Cerebellar cortex (tissue), 1 donor: ENCODE results near the gene NTM.
A peak's percentile ranks its signal among the peaks of the same experiment; 100 is the strongest.

Experiments
- DNase-seq: peaks from one replicate; pipeline ENCODE4 v3.0.0-alpha.2; 2015; ENCODE audit warnings: low spot score

Gene NTM

DNA sequence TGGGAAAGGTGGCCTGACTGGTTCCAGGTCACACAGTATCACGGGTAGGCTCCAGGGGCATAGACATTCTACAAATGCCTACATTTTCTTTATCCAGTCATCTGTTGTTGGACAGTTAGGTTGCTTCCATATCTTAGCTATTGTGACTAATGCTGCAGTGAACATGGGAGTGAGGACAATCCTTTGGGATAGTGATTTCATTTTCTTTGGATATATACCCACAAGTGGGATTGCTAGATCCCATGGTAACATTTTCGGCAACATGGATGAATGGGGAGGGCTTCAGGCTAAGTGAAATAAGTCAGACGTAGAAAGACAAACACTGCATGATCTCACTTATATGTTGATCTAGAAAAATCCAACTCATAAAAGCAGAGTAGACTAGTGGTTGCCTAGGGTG lies 744.3 kb downstream of the NTM start:
- no peak for DNase-seq

DNA sequence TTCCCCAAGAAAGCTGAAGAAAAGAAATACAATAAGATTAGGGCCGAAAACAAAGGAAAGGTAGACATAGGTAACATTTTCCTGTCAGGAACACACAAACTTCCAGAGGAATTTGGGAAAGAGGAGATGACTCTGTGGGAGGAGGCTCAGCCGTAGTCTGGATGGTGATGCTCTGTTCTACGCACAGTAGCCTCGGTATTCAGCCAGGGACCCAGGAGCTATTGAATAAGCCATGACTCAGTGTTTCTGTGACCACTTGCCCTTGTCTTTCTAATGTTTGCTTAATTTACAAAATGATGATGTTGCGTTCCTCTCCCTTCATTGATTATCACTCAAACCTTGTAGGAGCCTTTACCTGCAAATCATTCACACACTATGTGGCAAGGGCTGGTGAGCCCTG lies 745.0 kb downstream of the NTM start:
- DNase-seq, result no peak

DNA sequence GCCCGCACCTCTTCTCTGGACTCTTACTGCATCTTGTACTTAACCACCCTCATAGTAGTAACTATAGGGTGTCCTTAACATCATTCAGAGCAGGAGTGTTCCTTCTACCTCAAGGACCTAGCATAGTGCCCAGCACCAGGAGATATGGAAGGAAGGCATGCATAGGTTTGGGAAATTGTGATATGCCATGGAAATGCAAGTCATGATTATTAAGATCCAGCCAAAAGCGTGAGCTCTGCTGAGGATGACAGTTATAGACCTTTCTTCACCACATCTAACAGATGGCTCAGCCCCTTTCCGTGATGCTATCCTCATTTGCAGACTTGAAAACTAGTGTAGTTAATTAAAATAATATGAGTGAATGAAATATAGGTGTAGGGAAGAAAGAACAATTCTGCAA lies 746.1 kb downstream of the NTM start:
- no peak for DNase-seq

DNA sequence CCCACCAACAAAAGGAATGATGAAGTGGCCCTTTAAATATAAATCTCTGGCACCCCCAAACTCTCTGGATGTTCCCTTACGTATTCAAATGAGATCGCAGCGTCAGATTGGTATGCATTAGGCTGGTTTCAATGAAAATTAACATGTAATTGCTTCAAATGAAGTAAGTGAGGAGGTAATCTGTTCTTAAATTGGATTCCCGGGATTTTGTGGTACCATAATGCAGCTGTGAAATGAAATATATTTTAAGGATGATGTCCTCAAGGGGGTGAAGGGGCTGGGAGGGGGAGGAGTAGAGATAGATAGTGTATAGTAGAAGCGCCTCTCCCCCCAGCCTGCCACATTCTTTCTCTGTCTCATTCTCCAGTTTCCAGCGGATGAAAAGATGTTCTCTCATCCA lies 748.2 kb downstream of the NTM start:
- DNase-seq, result no peak

DNA sequence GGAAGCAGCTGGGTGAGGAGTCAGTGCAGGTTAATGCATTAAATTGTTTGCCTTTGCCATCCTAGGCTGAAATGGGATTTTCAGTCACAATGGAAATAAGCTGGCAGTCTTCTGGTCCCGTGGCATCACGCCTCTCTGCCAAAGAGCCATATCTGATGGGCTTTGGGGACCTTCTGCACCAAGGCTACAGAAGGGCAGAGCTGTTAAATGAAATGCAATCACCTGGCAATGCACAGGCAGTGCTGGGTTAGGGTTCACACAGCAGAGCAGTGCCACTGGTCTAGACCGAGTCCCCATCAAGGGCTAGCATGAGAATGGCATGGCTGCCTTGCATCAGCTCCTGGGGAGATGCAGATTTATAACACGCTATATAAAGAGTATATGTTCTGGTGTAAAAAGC lies 749.2 kb downstream of the NTM start:
- DNase-seq, result no peak

DNA sequence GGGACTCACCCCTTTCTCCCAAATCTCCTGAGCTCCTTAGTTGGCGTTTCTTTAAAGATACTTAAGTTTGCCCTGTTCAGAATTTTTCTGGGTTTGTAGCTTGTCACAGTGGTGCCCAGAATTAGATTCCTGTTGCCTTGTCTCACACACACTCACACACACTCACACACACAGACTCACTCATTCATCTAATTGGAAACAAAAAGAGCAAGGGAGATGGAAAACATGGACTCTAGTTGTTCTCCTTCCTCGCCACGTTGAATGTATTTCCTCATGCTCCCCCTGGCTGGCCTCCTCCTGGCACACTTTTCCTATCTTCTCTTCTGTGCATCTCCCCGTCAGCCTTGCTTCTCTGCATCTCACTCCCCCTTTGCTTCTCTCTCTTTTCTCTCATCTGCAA lies 752.3 kb downstream of the NTM start:
- no peak for DNase-seq

DNA sequence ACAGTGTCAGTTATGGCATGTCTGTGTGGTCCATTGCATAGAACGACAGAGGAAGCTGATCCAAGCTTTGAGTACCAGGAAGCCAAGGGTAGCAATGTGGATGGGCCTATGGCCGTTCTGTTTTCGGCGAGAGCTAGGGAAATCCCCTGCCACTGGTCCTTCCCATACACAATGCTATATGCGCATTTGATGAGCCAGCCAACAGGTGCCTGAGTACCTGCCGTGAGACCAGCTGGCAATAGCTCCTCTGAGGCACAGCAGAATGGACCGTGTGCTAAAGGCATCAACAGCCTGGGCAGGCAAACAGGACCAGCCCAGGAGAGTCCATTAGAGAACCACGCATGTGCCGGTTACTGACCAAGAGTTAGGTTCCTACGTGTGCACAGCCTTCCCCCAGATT lies 753.0 kb downstream of the NTM start:
- DNase-seq, result peak; percentile 93

DNA sequence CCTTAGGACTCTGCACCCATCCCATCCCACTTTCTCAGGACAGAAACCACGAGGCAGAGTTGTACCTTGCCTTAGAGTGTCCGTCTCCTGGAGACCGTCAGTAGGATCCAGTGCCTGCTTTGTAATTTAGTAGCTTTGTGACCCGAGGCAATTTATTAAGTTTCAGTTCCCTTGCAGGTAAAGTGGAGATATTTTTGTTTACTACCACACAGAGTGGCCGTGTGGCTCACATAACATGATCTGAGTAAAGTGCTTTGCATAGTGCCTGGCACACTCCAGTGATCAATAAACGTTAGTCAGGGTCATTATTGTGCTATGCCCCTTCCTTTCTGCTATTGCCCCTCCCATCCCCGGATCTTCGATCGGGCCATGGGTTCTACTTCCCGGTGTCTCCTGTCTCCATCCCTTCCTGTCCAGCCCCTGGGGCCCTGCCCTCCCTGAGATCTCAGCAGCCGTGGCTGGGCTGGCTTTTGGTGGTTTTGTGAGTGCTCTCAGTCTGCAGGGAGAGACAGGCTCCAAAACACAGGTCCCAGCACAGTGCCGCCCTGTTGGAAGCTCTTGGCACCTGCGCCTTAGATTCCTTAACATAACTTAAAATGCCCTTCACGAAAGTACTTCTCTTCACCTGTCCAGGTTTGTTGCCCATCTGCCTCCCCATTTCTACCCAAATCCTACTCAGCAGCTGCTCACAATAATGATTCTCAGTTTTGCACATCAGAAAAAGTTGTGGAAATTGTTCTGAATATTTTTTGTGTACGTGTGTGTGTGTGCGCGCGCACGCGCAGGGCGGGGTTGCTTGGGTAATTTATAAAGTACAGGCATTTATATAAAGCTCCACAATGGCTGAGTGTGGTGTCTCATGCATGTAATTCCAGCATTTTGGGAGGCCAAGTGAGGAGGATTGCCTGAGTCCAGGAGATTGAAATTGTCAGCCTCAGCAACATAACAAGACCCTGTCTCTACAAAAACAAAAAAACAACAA lies 753.7 kb downstream of the NTM start:
- DNase-seq, result no peak

DNA sequence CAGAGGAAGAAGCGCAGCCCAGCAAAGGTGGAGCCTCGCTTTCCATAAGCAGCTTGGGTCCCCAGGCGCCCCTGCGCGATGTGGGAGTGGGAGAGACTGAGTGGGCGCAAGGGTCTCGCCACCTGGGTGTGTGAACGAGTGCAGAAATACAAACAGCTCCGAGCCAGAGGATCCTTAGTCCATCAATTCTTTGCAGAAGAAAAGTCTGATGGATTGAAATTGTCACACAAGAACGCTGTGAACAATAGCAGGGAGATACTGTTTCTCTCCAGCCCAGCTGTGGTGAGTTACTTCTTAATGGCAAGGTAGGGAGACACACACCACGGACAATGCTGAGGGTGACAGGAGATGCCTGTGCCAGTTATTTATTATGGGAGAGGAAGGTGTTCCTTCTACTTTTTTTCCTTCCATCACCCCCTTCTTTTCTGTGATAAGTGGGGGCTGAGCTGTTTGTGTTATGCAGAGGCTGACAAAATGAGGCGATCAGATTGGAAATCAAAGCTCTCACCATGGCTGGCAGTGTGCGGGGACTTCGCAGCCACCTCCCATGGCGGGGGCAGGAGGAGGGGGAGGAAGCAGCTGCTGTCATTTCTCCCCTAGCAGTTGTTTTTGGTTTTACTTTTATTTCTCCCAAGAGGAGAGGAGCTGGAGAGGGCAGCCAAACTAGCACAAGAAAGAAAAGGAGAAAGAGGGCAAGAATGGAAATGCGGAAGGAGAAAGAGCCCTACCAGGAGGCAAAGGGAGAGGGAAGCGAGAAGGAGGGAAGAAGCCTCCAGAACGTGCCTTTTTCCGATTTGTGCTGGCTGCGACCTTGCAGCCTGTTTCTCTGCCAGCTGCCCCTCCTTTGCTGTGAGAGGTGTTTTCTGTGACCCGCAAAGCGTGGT lies 755.8 kb downstream of the NTM start:
- no peak for DNase-seq

DNA sequence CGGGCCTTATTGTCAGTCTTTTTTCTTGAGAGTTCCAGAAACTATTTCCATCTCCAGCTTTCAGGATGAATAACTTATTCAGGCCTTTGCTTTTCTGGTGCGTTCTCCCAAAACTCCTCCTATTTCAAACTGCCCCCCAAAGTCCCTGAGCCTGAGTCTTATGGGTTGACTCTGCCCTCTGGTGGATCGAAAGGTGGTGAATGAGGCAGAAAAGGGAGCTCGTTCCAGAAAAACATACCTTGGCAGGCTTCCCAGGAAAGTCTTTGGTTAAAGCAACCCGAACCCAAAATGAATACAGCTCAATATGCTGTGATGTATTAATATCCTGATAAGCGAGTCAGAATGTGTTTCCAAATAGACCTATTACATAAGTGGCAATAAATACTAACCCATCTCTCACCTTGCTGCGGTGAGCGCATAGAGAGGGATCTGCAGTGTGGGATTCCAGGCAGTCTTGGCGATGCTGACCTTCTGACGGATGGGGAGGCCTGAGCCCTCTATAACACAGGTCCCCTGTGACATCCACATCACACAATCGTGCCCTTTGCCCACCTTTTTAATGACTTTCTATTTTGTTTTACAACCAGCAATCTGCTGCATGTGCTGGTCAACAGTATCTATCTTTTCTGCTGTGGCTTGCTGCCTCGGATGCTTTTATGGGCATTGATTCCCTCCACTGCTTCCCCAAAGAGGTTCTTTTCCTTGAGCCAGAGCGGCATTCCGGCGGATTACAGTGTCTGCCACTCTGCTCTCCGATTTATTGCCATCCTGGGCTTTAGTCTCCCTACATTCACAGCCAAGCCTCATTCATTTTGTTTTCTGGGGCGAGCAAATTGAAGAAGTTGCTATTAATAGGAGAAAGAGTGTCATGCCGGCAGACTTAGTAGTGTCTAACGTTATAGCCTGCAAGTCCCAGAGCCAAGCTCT lies 756.8 kb downstream of the NTM start:
- peak; percentile 95 for DNase-seq

DNA sequence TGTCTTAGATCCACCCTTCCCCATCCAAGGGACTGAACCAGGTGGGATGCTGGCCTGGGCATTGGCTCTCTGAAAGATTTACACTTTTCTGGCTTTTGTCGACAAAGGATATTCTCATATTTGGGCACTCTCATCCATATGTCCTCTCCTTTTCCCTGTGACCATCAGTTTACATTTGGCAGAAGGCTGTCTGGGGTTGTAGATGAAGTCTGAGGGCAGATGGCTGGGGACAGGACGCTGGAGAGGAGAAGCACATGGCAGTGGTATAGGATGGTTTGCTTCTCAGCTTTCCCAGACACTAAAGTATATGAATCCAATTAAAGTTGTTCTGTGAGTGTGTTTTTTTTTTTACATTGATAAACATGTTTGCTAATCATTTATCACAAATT lies 757.5 kb downstream of the NTM start:
- no peak for DNase-seq

DNA sequence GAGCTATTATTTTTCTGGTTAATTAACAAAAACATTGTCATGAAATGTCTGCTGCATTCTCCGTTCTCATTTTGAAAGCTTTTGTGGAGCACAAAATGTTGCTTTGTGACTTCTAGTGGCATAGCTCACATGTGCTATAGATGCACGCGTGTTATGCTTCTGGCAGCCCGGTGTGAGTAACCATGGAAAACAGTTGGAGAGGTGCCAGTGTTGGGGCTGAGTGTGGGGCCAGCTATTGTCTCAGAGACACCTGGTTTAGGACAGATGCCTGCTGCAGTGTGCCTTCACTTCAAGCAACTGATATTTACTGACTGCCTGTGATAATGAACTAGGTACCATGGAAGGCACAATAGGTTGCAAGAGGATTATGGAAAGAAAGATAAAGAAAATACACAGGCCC lies 760.6 kb downstream of the NTM start:
- peak; percentile 62 for DNase-seq

DNA sequence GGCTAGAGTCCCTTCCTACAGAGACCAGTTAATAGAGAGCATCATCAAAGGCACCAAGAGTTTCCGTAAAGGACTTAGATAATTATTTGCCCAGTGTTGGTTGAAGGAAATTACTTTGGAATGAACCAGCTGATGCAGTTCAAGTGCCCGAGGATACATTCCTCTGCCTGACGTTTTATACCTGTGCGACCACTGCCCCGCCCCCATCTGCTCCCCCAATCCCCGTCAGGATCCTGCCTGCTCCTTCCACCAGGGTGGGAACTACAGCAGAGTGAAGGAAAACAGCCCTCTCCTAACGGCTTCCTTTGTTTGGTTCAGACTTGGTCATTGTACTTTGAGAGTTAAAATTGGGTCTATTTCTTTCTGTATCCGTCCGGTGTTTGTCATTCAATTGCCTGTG lies 761.5 kb downstream of the NTM start:
- DNase-seq, result no peak

DNA sequence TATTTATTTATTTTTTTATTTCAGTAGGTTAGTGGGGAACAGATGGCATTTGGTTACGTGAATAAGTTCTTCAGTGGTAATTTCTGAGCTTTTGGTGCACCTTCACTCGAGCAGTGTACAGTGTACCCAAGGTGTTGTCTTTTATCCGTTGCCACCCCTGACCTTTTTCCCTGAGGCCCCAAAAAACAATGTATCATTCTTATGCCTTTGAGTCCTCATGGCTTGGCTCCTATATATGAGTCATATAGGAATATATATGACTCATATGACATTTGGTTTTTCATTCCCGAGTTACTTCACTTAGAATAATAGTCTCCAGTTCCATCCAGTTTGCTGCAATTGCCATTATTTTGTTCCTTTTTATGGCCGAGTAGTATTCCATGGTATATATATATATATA lies 763.9 kb downstream of the NTM start:
- no peak for DNase-seq

DNA sequence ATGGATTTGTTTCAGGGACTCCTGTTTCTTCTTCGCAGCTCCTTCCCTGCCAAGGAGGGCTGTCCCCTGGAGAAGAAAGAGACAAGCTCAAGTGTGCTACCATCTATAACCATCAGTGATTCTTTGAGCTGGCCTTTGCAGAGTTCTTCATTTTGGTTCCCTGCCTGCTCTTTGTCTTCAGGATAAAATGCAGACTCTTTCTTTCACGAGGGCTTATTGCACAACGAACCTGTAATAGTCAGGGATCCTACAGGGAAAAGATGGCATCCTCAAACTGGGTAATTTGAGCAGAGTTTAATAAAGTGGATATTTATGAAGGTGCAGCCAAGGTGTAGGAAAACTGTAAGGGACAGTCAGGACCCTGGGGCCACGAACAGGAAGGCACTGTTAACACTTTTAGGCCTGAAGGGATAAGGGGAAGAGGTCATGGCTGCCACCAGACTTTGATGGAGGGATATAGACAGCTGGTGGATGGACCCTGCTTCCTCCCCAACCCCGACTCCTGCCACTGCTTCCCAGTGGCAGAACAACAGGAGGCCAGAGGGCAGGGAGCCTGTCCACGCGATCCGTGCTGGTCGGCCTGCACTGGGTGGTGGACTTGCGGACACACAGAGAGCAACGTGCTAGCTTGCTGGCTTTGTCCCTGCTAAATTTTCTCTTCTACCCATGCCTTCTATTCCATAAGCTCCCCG lies 767.0 kb downstream of the NTM start:
- no peak for DNase-seq

DNA sequence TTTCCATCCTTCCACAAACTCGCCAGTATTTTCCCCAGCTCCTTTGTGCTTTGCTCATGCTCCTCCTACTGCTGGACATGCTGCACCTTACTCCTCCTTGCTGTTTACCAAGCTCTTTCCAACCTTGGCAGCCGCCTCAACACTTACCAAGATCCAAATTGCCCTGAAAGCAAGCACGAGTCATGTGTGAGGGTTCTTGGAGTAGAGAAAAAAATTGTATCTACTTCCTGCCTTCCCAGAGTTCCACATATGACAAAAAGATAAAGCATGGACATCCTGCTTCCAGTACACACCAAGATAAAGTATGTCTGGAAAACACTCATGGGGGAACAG lies 767.5 kb downstream of the NTM start:
- peak; percentile 73 for DNase-seq

DNA sequence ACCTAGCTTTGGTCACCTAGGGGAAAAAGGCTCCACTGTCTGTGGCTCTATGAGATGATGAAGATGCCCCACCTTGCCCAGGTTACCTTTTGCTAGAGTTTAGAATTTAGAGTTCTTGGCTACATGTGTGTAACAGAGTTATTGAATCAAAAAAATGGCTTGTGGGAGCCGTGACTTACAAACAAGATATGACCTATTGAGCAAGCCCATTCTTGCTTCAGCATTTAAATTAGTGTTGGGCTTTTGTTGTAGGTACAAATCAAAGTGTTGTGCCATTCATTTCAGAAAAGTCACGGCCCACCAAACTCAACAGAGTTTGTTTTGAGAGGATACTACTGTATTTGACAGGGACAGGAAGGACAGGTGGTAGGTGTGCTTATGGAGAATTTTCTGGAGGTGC lies 768.8 kb downstream of the NTM start:
- DNase-seq, result no peak

DNA sequence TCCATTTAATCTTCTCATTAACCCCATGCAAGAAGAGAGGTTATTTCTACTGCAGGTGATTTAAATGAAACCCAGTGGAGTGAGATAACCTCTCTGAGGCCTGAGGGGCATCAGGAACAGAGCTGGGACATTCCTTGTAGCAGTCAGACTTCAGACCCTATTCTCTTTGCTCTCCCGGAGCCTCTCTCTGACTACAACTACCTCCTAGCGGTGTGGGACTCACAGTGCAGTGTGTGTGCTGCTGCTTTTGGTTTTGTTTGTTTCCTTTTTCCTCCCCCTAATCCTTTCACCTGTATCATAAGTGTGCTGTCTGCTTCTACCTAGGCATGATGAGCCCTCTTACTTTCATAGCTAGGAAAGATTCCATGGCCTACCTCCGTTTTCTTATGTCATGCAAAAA lies 769.6 kb downstream of the NTM start:
- DNase-seq, result no peak

DNA sequence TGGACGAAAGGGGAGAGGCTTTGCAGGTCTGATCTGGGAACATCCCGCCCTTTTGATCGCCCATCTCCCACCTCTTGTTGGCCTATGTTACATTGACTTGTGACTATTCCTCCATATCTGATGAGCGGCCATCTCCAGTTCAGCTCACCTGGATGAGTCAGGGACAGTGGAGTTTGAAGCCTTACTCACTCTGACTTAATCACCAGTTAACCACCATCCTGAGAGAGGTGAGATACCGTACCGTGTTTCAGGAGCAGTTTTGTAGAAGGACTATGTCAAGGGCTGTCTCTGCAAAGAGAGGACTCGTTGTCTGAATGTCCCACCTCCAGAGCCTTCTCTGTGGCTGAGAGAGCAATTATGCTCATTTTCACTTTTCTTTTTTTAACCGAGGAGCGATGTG lies 771.7 kb downstream of the NTM start:
- no peak for DNase-seq

DNA sequence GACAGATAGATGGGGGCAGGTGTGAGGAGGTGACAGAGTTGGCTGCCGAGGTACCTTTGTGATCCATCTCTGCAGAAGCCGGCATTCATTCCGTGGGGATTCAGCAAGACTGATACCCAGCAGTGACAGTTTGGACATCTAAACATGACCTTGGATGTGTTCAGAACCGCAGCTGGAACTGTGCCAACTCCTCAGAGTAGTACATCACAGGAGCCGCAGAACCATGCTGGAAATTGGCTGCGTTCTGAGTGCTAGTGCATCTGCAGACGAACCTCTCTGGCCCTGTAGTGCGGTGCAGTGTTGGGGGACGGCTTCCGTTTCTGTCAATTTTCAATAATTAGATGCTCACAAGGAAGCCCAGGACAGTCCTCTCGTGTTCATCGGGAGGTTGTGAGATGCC lies 772.1 kb downstream of the NTM start:
- peak; percentile 77 for DNase-seq

DNA sequence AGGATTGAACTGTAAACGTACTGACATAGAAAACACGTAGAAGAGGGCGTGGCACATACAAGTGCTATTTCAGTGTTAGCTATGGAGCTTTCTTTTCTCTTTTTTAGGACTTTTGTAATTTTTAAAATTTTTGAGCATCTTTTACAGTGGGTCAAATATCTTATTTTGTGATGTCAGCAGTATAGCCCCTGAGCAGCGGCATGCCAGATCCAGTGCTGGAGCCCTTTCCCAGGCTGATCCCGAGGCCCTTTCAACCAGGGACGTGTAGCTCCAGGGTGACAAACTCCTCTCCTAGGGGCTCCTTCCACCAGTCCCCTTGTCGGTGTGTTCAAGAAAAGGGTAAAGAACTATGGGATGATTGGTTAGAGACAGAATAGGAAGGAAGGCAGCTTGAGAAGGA lies 777.0 kb downstream of the NTM start:
- no peak for DNase-seq

DNA sequence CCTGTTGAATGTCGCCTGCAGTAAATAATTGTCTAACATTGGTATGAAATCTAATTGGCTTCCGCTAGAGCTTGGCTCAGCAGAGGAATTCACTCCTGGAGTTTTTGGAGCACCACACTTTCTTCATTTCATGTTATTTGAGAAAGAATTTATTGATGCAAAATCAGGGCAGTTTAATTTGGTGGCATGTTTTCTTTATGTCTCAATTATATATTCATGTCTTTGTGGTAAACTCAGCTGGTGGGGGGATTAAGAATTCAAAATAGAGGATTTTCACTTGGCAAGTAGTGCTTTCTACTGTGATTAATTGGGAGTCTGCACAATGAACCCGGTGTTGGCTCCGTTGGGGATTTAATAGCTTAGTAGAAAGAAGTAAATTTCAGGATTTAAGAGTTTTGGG lies 784.4 kb downstream of the NTM start:
- no peak for DNase-seq
